CD4-positive, alpha-beta T cell treated with Interleukin-21 for 1 hour (primary cell): Measurements from ENCODE around the gene KRT39.
"Not testable (repeated sequence)": the region's sequence is repeated elsewhere in the genome, so short reads cannot be mapped to it uniquely, and the experiment has no call there.

Experiments
- DNase-seq: peaks from one replicate; pipeline ENCODE4 v3.0.0-alpha.2; 2020

Gene KRT39

GRCh38 chr17:40936976-40937375, 29.8 kb downstream of the KRT39 start:
- no peak for DNase-seq

- no peak for DNase-seq
These were observed 30.2 kb downstream of the KRT39 start for GRCh38 chr17:40936437-40936971.

- DNase-seq = no peak
These were observed 31.1 kb downstream of the KRT39 start for GRCh38 chr17:40935624-40936023.

- no peak for DNase-seq
These were observed 34.1 kb downstream of the KRT39 start for GRCh38 chr17:40932608-40933007.

- DNase-seq = no peak
These were observed 35.4 kb downstream of the KRT39 start for GRCh38 chr17:40931311-40931710.

GRCh38 chr17:40926341-40926740, 40.4 kb downstream of the KRT39 start:
- no peak for DNase-seq

- DNase-seq = no peak
These were observed 44.5 kb downstream of the KRT39 start for GRCh38 chr17:40922239-40922638.

GRCh38 chr17:40921026-40921425, 45.7 kb downstream of the KRT39 start:
- no peak for DNase-seq

- DNase-seq = not testable (repeated sequence)
These were observed 49.6 kb downstream of the KRT39 start for GRCh38 chr17:40917116-40917515.

GRCh38 chr17:40916366-40916765, 50.4 kb downstream of the KRT39 start:
- DNase-seq = no peak

GRCh38 chr17:40915721-40916256, 51.0 kb downstream of the KRT39 start:
- DNase-seq = no peak

- no peak for DNase-seq
These were observed 51.5 kb downstream of the KRT39 start for GRCh38 chr17:40915199-40915661.

GRCh38 chr17:40914075-40914855, 52.5 kb downstream of the KRT39 start:
- DNase-seq = no peak

GRCh38 chr17:40912486-40913210, 54.1 kb downstream of the KRT39 start:
- DNase-seq = no peak

- no peak for DNase-seq
These were observed 56.3 kb downstream of the KRT39 start for GRCh38 chr17:40910441-40910841.

- DNase-seq = no peak
These were observed 57.0 kb downstream of the KRT39 start for GRCh38 chr17:40909755-40910154.

- peak; percentile 73 for DNase-seq
These were observed 57.4 kb downstream of the KRT39 start for GRCh38 chr17:40909351-40909750.
